ENCODE results near the gene RNF150.

DNA sequence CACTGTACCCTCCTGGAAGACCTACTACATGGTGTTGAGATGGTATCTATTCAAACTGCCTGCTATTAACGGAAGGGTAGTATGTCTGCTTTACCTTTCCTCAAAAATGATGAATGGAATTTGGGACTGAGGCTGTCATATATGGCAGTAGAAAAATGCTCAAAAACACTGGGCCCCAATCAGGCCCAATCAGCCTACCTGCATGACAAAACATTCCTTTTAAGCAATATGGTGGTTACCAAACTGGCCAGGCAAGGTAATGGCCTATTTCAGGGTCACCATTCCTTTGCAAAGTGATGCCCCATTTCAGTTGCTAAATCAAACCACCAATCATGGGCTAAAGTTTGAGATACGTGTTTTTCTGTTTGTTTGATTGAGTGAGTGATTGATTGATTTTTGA lies 14.9 kb downstream of the RNF150 start:
- TF ChIP-seq, protein P1, sequence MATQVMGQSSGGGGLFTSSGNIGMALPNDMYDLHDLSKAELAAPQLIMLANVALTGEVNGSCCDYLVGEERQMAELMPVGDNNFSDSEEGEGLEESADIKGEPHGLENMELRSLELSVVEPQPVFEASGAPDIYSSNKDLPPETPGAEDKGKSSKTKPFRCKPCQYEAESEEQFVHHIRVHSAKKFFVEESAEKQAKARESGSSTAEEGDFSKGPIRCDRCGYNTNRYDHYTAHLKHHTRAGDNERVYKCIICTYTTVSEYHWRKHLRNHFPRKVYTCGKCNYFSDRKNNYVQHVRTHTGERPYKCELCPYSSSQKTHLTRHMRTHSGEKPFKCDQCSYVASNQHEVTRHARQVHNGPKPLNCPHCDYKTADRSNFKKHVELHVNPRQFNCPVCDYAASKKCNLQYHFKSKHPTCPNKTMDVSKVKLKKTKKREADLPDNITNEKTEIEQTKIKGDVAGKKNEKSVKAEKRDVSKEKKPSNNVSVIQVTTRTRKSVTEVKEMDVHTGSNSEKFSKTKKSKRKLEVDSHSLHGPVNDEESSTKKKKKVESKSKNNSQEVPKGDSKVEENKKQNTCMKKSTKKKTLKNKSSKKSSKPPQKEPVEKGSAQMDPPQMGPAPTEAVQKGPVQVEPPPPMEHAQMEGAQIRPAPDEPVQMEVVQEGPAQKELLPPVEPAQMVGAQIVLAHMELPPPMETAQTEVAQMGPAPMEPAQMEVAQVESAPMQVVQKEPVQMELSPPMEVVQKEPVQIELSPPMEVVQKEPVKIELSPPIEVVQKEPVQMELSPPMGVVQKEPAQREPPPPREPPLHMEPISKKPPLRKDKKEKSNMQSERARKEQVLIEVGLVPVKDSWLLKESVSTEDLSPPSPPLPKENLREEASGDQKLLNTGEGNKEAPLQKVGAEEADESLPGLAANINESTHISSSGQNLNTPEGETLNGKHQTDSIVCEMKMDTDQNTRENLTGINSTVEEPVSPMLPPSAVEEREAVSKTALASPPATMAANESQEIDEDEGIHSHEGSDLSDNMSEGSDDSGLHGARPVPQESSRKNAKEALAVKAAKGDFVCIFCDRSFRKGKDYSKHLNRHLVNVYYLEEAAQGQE (IDR thresholded peaks at IDR 0.05; ENCODE audit: borderline replicate concordance): no peak
- TF ChIP-seq, protein P2, sequence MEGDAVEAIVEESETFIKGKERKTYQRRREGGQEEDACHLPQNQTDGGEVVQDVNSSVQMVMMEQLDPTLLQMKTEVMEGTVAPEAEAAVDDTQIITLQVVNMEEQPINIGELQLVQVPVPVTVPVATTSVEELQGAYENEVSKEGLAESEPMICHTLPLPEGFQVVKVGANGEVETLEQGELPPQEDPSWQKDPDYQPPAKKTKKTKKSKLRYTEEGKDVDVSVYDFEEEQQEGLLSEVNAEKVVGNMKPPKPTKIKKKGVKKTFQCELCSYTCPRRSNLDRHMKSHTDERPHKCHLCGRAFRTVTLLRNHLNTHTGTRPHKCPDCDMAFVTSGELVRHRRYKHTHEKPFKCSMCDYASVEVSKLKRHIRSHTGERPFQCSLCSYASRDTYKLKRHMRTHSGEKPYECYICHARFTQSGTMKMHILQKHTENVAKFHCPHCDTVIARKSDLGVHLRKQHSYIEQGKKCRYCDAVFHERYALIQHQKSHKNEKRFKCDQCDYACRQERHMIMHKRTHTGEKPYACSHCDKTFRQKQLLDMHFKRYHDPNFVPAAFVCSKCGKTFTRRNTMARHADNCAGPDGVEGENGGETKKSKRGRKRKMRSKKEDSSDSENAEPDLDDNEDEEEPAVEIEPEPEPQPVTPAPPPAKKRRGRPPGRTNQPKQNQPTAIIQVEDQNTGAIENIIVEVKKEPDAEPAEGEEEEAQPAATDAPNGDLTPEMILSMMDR (IDR thresholded peaks at IDR 0.05; ENCODE audit: poor library complexity, severe bottlenecking): no peak
- no peak for TF ChIP-seq EZH2 (IDR thresholded peaks at IDR 0.05; ENCODE audit: borderline replicate concordance, insufficient read depth, low read length, poor library complexity, severe bottlenecking)
- no peak for TF ChIP-seq POLR2AphosphoS5 (IDR thresholded peaks at IDR 0.05)
- no peak for TF ChIP-seq TAF1 (IDR thresholded peaks at IDR 0.05; ENCODE audit: low read depth)
- TF ChIP-seq EP300 (conservative IDR thresholded peaks at IDR 0.05; ENCODE audit: poor library complexity, severe bottlenecking): no peak
- no peak for TF ChIP-seq MXI1 (conservative IDR thresholded peaks at IDR 0.05; ENCODE audit: poor library complexity, severe bottlenecking)
- TF ChIP-seq SMC3 (conservative IDR thresholded peaks at IDR 0.05; ENCODE audit: poor library complexity): no peak
- no peak for TF ChIP-seq RAD21 (conservative IDR thresholded peaks at IDR 0.05)

Measured in neural cell (in vitro differentiated cells).